A673 (cell line): ENCODE results near the gene SYNGR1.

ENCODE experiments used
- CTCF ChIP-seq: fragments of 300-800, 200-600 bp; sonication (generic); conservative IDR thresholded peaks from 2 replicates; pipeline ENCODE4 v1.5.1; 2017; ENCODE audit warnings: low read depth, mild to moderate bottlenecking, antibody characterized with exemption, low read length, moderate library complexity, mixed read lengths
- EZH2 ChIP-seq: fragments of 200-600 bp; sonication (generic); IDR thresholded peaks from 2 replicates; pipeline ENCODE4 v1.6.1; 2017; ENCODE audit warnings: borderline replicate concordance, low read depth, mild to moderate bottlenecking, mixed read lengths, antibody characterized with exemption, low read length; ENCODE audit not compliant: poor library complexity, severe bottlenecking

GRCh38 chr22:39315389-39315788 is 34.4 kb upstream of the SYNGR1 start:
- TF ChIP-seq CTCF (no peak), EZH2 (no peak)
